ENCODE measurements around the gene DDX51.
"Not testable (repeated sequence)": the region's sequence is repeated elsewhere in the genome, so short reads cannot be mapped to it uniquely, and the experiment has no call there.

DDX51 gene

DNA sequence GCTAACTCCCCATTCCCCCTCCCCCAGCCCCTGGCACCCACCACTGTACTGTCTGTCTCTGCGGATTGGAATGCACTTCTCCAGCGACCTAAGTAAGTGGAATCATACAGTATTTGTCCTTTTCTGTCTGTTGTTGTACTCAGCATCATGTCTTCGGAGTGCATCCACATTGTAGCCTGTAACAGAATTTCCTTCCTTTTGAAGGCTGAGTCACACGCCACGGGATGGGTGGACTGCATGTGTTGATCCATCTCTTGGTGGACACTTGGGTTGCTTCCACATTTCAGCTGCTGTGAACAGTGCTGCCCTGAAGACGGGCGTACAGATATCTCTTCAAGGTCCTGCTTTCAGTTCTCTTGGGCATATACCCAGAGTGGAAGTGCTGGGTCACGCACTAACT is 34.4 kb downstream of the DDX51 start:
- Histone ChIP-seq H3K27me3 (ENCODE audit: control insufficient read depth, insufficient read depth, low read length) (no peaks in the 10 kb centered on the region), H3K4me3 (ENCODE audit: low read length) (no peak overlapping the region), H3K9me3 (ENCODE audit: control insufficient read depth, insufficient read depth, low read length) (no peaks in the 10 kb centered on the region), H3K4me1 (ENCODE audit: control insufficient read depth, insufficient read depth, low read length) (no peaks in the 10 kb centered on the region), H3K27ac (ENCODE audit: low read length) (no peak overlapping the region), H3K36me3 (ENCODE audit: control insufficient read depth, insufficient read depth, low read length) (peaks cover 21% of the 10 kb centered on the region)
- no CpG with 5 or more reads among the region's 8 CpGs for WGBS (ENCODE audit: insufficient coverage, insufficient read length)
- no peak for DNase-seq (ENCODE audit: low read depth, low spot score)

DNA sequence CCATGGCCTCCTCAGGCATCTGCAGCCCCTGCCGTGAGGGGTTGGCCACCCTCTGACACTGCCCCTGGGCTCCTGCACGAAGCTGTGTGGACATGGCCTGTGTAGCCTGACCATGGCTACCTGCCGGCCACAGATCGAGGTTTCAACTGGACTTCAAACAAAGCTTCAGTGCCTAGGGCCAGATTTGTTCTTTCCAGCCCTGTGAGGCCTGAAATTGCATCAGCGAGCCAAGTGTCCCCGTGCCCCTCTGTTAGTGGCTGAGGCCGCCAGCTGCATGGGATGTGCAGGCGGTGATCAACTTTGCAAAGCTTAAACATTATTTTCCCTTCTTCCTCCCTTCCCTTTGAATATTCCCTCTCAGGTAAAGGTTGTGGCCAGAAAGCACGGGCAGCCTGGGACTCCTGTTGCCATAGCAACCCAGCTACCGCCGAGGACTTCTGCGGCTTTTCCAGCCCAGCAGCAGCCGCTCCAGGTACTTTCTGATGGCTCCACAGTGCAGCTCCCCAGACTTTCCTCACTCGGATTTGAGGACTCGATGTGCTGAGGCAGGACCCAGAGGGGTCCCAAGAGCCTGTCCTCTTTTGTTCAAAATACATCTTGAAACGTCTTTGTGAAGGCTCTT is 35.8 kb downstream of the DDX51 start:
- no peak overlapping the region for H3K27ac ChIP-seq (ENCODE audit: low read length)
- no peak for DNase-seq (ENCODE audit: low read depth, low spot score)
- no peaks in the 10 kb centered on the region for H3K27me3 ChIP-seq (ENCODE audit: control insufficient read depth, insufficient read depth, low read length)
- no peaks in the 10 kb centered on the region for H3K4me1 ChIP-seq (ENCODE audit: control insufficient read depth, insufficient read depth, low read length)
- H3K36me3 ChIP-seq (ENCODE audit: control insufficient read depth, insufficient read depth, low read length) = peaks cover 17% of the 10 kb centered on the region
- no peak overlapping the region for H3K4me3 ChIP-seq (ENCODE audit: low read length)
- H3K9me3 ChIP-seq (ENCODE audit: control insufficient read depth, insufficient read depth, low read length) = no peaks in the 10 kb centered on the region
- no CpG with 5 or more reads among the region's 16 CpGs for WGBS (ENCODE audit: insufficient coverage, insufficient read length)

DNA sequence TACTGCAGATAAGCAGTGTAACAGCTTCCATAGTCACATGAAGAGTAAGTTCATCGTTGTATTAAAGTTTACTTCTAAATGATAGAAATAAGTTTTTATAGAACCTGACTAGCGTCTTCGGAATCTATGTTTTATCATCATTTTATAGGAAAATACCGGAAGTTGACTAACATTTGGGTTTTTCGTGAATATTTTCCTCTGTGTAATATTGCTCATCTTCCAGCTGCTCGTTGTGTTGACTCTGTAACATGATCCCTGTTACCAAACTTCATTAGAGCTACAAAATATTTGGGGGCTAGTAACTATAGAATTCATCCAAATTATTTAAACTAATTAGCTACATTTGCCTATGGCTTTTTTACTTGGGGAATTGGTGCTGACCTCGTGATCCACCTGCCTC is 37.2 kb downstream of the DDX51 start:
- Histone ChIP-seq H3K27ac (ENCODE audit: low read length) (no peak overlapping the region), H3K4me3 (ENCODE audit: low read length) (no peak overlapping the region), H3K4me1 (ENCODE audit: control insufficient read depth, insufficient read depth, low read length) (no peaks in the 10 kb centered on the region), H3K36me3 (ENCODE audit: control insufficient read depth, insufficient read depth, low read length) (peaks cover 16% of the 10 kb centered on the region), H3K9me3 (ENCODE audit: control insufficient read depth, insufficient read depth, low read length) (no peaks in the 10 kb centered on the region), H3K27me3 (ENCODE audit: control insufficient read depth, insufficient read depth, low read length) (no peaks in the 10 kb centered on the region)
- DNase-seq (ENCODE audit: low read depth, low spot score) = no peak
- WGBS (ENCODE audit: insufficient coverage, insufficient read length) = no CpG with 5 or more reads among the region's 7 CpGs

DNA sequence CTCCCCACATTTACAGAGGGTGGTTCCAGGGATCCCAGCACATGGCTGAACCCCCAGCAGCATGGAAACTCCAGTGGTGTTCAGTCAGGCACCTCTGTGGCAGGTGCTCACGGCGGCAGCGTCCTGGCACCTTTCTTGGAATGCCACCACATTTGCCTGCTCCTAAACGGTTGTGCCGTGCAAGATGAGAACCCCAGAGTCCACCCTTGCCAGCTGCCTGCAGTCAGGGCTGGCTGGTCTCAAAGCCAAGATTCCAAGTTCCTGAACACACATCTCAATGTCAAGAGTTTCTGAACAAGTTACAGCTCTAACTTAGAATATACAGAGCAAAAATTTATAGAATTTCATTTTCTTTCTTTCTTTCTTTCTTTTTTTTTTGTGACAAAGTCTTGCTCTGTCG is 38.7 kb downstream of the DDX51 start:
- Histone ChIP-seq H3K4me1 (ENCODE audit: control insufficient read depth, insufficient read depth, low read length) (no peaks in the 10 kb centered on the region), H3K27me3 (ENCODE audit: control insufficient read depth, insufficient read depth, low read length) (no peaks in the 10 kb centered on the region), H3K9me3 (ENCODE audit: control insufficient read depth, insufficient read depth, low read length) (no peaks in the 10 kb centered on the region), H3K27ac (ENCODE audit: low read length) (no peak overlapping the region), H3K4me3 (ENCODE audit: low read length) (no peak overlapping the region), H3K36me3 (ENCODE audit: control insufficient read depth, insufficient read depth, low read length) (peaks cover 7% of the 10 kb centered on the region; the same call in 1 of the 2 replicates)
- no CpG with 5 or more reads among the region's 6 CpGs for WGBS (ENCODE audit: insufficient coverage, insufficient read length)
- DNase-seq (ENCODE audit: low read depth, low spot score) = no peak

DNA sequence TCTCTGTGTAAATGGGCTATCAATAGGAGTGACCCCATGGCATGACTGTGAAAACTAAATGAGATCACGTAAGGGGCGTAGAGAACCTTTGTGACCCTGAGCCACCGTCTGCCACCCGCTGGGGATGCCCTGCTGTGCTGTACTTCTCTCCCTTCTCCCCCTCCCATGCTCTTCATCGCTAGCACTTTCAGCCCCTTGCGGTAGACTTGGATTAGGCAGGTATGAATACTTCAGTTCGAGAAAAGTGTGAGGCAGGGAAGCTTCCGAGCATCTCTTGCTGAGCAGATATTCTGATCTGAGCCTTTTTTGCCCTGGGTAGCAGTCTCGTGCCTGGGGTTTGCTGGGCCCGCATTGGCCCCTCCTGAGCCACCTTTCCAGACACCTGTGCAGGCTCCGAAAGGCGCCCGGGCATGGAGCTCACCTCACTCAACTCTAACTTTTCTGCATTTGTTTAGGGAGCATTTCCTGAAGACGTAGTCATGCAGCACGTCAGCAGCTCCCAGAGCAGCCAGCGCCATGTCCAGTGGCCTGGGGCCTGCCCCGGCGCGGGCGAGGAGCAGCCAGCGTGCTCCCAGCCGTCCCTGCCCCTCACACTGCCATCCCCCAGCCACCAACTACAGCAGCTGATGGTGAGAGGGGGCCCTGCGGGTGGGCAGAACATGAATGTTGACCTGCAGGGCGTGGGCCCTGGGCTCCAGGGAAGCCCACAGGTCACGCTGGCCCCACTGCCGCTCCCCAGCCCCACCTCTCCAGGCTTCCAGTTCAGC is 40.4 kb downstream of the DDX51 start:
- Histone ChIP-seq H3K27ac (ENCODE audit: low read length) (no peak overlapping the region), H3K27me3 (ENCODE audit: control insufficient read depth, insufficient read depth, low read length) (no peaks in the 10 kb centered on the region), H3K4me3 (ENCODE audit: low read length) (no peak overlapping the region), H3K36me3 (ENCODE audit: control insufficient read depth, insufficient read depth, low read length) (peaks cover 9% of the 10 kb centered on the region), H3K4me1 (ENCODE audit: control insufficient read depth, insufficient read depth, low read length) (no peaks in the 10 kb centered on the region), H3K9me3 (ENCODE audit: control insufficient read depth, insufficient read depth, low read length) (no peaks in the 10 kb centered on the region)
- no CpG with 5 or more reads among the region's 26 CpGs for WGBS (ENCODE audit: insufficient coverage, insufficient read length)
- no peak for DNase-seq (ENCODE audit: low read depth, low spot score)

DNA sequence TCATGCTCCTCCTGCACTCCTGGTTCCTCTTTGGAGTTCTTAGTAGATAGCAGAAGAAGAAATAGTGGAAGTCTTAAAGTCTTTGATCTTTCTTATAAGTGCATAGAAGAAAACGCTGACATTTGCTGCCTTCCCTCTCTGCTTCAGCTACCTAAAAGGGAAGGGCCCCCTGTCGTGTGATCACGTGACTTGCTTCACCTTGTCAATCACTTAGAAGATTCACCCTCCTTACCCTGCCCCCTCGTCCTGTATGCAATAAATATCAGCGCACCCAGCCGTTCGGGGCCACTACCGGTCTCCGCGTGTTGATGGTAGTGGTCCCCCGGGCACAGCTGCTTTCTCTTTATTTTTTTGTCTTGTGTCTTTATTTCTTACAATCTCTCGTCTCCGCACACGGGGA is 41.0 kb downstream of the DDX51 start:
- not testable (repeated sequence) for H3K27me3 ChIP-seq (ENCODE audit: control insufficient read depth, insufficient read depth, low read length); H3K9me3 ChIP-seq (ENCODE audit: control insufficient read depth, insufficient read depth, low read length); DNase-seq (ENCODE audit: low read depth, low spot score); H3K4me1 ChIP-seq (ENCODE audit: control insufficient read depth, insufficient read depth, low read length); H3K27ac ChIP-seq (ENCODE audit: low read length); H3K36me3 ChIP-seq (ENCODE audit: control insufficient read depth, insufficient read depth, low read length); H3K4me3 ChIP-seq (ENCODE audit: low read length)
- WGBS (ENCODE audit: insufficient coverage, insufficient read length) = no CpG with 5 or more reads among the region's 14 CpGs

DNA sequence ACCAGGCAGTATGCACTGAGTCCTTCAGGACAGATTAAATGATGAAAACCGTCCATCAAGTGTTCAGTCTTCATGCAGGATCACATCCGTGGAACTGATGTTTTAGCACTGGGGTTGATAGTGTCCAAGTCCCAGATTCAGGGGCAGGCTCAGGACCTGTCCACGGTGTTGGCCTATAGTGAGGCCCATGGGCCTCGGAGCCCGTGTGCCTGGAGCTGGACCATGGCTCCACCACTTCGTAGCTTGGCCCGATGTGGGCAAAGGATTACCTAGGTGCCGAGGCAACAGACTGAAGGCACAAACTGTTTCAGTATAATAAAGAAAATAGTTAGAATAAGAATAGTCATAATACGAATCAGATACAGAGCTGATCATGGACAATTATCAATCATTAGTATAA is 41.8 kb downstream of the DDX51 start:
- H3K36me3 ChIP-seq (ENCODE audit: control insufficient read depth, insufficient read depth, low read length) = peaks cover 9% of the 10 kb centered on the region
- no peaks in the 10 kb centered on the region for H3K27me3 ChIP-seq (ENCODE audit: control insufficient read depth, insufficient read depth, low read length)
- H3K27ac ChIP-seq (ENCODE audit: low read length) = no peak overlapping the region
- H3K4me3 ChIP-seq (ENCODE audit: low read length) = no peak overlapping the region
- WGBS (ENCODE audit: insufficient coverage, insufficient read length) = no CpG with 5 or more reads among the region's 9 CpGs
- H3K4me1 ChIP-seq (ENCODE audit: control insufficient read depth, insufficient read depth, low read length) = no peaks in the 10 kb centered on the region
- no peaks in the 10 kb centered on the region for H3K9me3 ChIP-seq (ENCODE audit: control insufficient read depth, insufficient read depth, low read length)
- DNase-seq (ENCODE audit: low read depth, low spot score) = no peak

DNA sequence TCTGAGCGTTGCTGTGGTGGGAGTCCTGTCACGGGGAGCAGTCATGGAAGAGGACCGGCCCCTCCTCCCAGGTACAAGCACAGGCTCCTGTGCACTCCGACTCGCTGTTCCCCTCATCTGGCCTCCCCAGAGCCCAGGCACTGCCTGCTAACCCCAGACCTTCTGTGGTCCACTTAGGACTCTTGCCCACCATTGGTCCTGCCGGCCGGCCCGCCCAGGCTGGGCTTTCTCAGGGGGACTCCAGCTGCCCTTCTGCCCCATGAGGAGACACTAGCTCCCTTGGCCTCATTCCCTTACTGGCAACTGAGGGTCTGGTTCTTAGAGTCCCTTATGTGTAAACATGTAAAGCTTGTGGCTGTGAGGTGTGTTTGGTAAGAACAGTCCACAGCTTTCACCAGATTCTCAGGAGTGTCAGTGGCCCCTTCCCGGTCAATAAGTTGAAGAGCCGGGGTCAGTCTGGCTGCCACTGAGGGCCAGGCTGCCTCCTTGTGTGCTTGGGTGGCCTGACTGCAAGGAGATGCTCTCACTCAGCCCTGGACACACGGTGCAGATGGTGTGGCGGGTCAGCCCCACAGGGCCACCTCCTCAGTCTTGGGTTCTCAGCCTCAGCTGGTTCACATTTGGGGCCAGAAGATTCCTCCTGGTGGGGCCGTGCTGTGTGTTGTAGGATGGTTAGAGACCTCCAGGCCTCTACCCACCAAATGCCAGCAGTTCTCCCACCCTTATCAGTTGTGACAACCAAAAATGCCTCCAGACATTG is 43.6 kb downstream of the DDX51 start:
- no peaks in the 10 kb centered on the region for H3K27me3 ChIP-seq (ENCODE audit: control insufficient read depth, insufficient read depth, low read length)
- WGBS (ENCODE audit: insufficient coverage, insufficient read length) = no CpG with 5 or more reads among the region's 13 CpGs
- no peak for DNase-seq (ENCODE audit: low read depth, low spot score)
- H3K4me3 ChIP-seq (ENCODE audit: low read length) = no peak overlapping the region
- no peak overlapping the region for H3K27ac ChIP-seq (ENCODE audit: low read length)
- peaks cover 9% of the 10 kb centered on the region for H3K36me3 ChIP-seq (ENCODE audit: control insufficient read depth, insufficient read depth, low read length)
- H3K9me3 ChIP-seq (ENCODE audit: control insufficient read depth, insufficient read depth, low read length) = no peaks in the 10 kb centered on the region
- no peaks in the 10 kb centered on the region for H3K4me1 ChIP-seq (ENCODE audit: control insufficient read depth, insufficient read depth, low read length)

DNA sequence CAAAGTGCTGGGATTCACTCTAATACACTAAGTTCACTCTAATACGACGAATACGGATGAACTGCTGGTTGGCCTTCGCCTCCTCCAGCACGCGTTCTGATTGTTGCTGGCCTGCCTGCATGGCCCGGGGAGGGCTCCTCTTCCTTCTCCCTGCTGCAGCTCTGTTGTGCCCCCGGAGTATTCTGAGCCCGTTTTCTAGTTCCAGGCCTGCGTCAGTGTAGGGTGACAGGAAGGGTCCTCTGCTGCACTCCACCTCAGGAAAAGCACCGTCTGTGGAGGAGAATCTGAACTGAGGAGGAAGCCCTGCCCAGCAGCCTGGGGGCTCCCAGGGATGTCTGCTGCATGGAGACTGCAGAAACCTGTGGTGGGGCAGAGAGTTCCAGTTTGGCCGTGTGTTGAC is 44.4 kb downstream of the DDX51 start:
- no CpG with 5 or more reads among the region's 12 CpGs for WGBS (ENCODE audit: insufficient coverage, insufficient read length)
- Histone ChIP-seq H3K9me3 (ENCODE audit: control insufficient read depth, insufficient read depth, low read length) (no peaks in the 10 kb centered on the region), H3K4me1 (ENCODE audit: control insufficient read depth, insufficient read depth, low read length) (no peaks in the 10 kb centered on the region), H3K36me3 (ENCODE audit: control insufficient read depth, insufficient read depth, low read length) (peaks cover 6% of the 10 kb centered on the region), H3K4me3 (ENCODE audit: low read length) (no peak overlapping the region), H3K27ac (ENCODE audit: low read length) (no peak overlapping the region), H3K27me3 (ENCODE audit: control insufficient read depth, insufficient read depth, low read length) (no peaks in the 10 kb centered on the region)
- no peak for DNase-seq (ENCODE audit: low read depth, low spot score)

DNA sequence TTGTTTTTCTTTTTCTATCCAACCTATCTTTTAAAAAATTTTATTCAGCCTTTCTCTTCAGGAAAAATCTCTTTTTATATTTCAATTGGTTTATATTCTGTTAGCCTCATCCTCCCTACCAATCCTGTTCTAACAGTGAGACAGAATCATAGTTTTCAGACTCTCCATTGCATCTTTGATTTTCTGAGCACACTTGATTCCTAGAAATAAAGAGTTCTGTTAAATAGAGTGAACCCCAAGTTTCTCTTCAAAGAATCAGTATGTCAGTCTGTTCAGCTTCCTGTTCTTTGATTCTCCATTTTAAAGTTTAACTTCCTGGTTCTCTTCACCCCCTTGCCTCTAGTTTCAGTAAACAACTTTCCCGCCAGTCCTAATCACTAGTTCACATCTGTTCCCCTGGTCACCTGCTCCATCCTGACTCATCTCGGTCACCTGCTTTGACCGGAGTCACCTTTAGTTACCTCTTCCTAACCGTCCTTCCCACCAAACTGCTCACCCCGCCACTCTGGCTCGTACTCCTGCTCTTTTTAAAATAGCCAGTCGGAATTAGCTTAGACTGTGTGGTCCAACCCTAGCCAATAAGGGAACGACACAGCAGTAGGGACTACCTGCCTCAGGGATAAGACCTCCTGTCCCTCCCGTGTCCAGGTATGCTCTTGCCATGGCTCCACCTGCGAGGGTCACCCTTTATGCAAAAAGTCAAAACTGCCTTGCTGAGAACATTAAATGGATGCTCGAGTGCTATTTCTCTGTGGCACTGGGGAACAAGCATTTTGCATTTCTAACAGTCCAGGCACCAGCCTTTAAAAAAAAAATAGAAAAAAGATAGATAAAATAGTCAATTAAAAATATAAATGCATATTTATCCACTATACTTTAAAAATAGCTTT is 48.4 kb downstream of the DDX51 start:
- Histone ChIP-seq H3K36me3 (ENCODE audit: control insufficient read depth, insufficient read depth, low read length) (peaks cover 8% of the 10 kb centered on the region), H3K27ac (ENCODE audit: low read length) (no peak overlapping the region), H3K4me3 (ENCODE audit: low read length) (no peak overlapping the region), H3K9me3 (ENCODE audit: control insufficient read depth, insufficient read depth, low read length) (no peaks in the 10 kb centered on the region), H3K27me3 (ENCODE audit: control insufficient read depth, insufficient read depth, low read length) (no peaks in the 10 kb centered on the region), H3K4me1 (ENCODE audit: control insufficient read depth, insufficient read depth, low read length) (no peaks in the 10 kb centered on the region)
- no peak for DNase-seq (ENCODE audit: low read depth, low spot score)
- WGBS (ENCODE audit: insufficient coverage, insufficient read length) = no CpG with 5 or more reads among the region's 11 CpGs
